Prostate gland (tissue), 2 donors: ENCODE results near the gene FARP1. TPM values are rescaled to one million over a fixed set of nuclear protein-coding genes. Genes with fewer than 3 reads are reported as not detected.

Experiments
- DNase-seq: peaks from one replicate; pipeline ENCODE4 v3.0.0-alpha.2; 2019; ENCODE audit warnings: low spot score
- H3K27ac ChIP-seq, 2 donors: fragments of 200-600 bp; sonication (generic); 2 replicates each; pipeline ENCODE4 v1.5.1; 2017 to 2019
- H3K27me3 ChIP-seq: fragments of 200-600 bp; sonication (generic); replicated peaks from 2 replicates; pipeline ENCODE4 v1.5.1; 2019; ENCODE audit not compliant: insufficient read depth
- H3K36me3 ChIP-seq, 2 donors: fragments of 200-600 bp; sonication (generic); 1 replicate in 1 of 2; 2 replicates in 1 of 2; pipeline versions ENCODE4 v1.5.1 to v1.8.1; 2017 to 2019
- H3K4me1 ChIP-seq: fragments of 200-600 bp; sonication (generic); replicated peaks from 2 replicates; pipeline ENCODE4 v1.5.1; 2019
- H3K4me3 ChIP-seq, 2 donors: fragments of 200-600 bp; sonication (generic); 2 replicates each; pipeline ENCODE4 v1.5.1; 2017 to 2019
- H3K9me3 ChIP-seq: fragments of 200-600 bp; sonication (generic); 2 replicates; pipeline ENCODE4 v1.5.1; 2017
- CTCF ChIP-seq, 4 experiments: fragments of 200-600 bp in 2 of 4; fragments of 450-650 bp in 2 of 4; sonication (generic) in 2 of 4; IDR thresholded peaks; 1 replicate in 3 of 4; 2 replicates in 1 of 4; pipeline ENCODE4 v1.5.1; 2016 to 2019; ENCODE audit warnings: antibody characterized with exemption in 4 of 4, mild to moderate bottlenecking in 2 of 4, moderate library complexity in 2 of 4
- POLR2A ChIP-seq: fragments of 450-650 bp; IDR thresholded peaks from one replicate; pipeline ENCODE4 v1.6.1; 2016; ENCODE audit warnings: antibody characterized with exemption, mild to moderate bottlenecking
- POLR2AphosphoS5 ChIP-seq: sonication (generic); formaldehyde crosslinking; IDR thresholded peaks from one replicate; pipeline ENCODE4 v1.6.1; 2017; ENCODE audit warnings: antibody characterized with exemption
- WGBS: methylation state at CpG from one replicate; pipeline ENCODE4 v1.1.5; 2018; 5-methylcytosine and 5-hydroxymethylcytosine counted together
- intact Hi-C: fragments of 100-400 bp; cut with DNase I; formaldehyde crosslinking; loops from one replicate; pipeline ENCODE4 v1.14.2; 2022
- total RNA-seq, 2 donors: library from RNA; depleted of rRNA; stranded (reverse); fragments of >200 nt; gene quantifications; one replicate each; pipeline ENCODE4 v1.1.0, GENCODE V29; 2016

The FARP1 gene
- total RNA-seq, 2 donors from 2014 or later = 70.6 to 77.5 TPM

DNA sequence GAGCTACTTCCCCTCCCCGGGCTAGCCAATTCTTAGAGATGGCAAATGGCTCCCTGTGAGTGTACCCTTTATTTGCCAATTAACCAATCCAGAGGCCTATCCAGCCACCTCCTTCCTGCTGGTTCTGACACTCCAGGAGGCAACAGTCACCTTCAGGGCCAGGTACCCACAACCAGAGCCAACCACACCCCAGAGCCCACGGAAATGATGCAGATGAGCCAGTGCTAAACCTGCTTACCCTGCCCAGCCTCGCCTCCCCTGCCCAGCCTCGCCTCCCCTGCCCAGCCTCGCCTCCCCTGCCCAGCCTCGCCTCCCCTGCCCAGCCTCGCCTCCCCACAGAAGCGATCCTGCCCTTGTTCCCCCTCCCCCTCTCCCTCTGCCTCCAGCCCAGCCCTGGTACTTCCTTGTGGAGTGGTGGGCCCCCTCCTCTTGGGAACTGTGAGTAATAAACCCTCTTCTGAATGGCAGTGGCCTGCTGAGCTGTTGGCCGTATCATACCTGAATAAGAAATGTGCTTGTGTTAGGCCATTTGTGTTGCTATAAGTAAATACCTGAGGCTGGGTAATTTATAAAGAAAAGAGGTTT, 207.9 kb downstream of the FARP1 start:
- DNase-seq = no peak
- H3K27me3 ChIP-seq = no peaks in the 10 kb centered on the region
- WGBS = 88% methylated on average over 9 of the region's 9 CpGs
- no peak overlapping the region for H3K27ac ChIP-seq
- H3K4me3 ChIP-seq = no peak overlapping the region
- no peaks in the 10 kb centered on the region for H3K9me3 ChIP-seq
- no peaks in the 10 kb centered on the region for H3K4me1 ChIP-seq
- no peak for TF ChIP-seq POLR2AphosphoS5
- no peak for TF ChIP-seq CTCF (IDR thresholded peaks at IDR 0.05)
- TF ChIP-seq POLR2A = no peak
- intact Hi-C loops = no loop called here
- H3K36me3 ChIP-seq = no peaks in the 10 kb centered on the region

DNA sequence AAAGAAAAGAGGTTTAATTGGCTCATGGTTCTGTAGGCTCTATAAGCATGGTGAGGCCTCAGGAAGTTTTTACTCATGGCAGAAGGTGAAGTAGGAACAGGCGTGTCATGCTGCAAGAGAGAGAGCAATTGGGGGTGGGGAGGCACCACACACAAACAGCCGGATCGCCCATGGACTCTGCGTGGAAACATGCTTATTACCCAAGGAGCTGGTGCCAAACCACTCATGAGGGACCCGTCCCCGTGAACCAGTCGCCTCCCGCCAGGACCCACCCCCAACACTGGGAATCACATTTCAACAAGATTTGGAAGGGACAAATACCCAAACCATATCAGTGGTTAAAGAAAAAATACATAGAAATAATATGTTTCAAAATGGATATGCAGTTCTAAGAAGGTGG, 208.7 kb downstream of the FARP1 start:
- TF ChIP-seq POLR2AphosphoS5 (no peak), CTCF (IDR thresholded peaks at IDR 0.05) (no peak), POLR2A (no peak)
- Histone ChIP-seq H3K27ac (no peak overlapping the region), H3K4me3 (no peak overlapping the region), H3K27me3 (no peaks in the 10 kb centered on the region), H3K9me3 (no peaks in the 10 kb centered on the region), H3K36me3 (no peaks in the 10 kb centered on the region), H3K4me1 (no peaks in the 10 kb centered on the region)
- WGBS = 92% methylated on average over 8 of the region's 8 CpGs
- no peak for DNase-seq
- intact Hi-C loops = no loop called here

DNA sequence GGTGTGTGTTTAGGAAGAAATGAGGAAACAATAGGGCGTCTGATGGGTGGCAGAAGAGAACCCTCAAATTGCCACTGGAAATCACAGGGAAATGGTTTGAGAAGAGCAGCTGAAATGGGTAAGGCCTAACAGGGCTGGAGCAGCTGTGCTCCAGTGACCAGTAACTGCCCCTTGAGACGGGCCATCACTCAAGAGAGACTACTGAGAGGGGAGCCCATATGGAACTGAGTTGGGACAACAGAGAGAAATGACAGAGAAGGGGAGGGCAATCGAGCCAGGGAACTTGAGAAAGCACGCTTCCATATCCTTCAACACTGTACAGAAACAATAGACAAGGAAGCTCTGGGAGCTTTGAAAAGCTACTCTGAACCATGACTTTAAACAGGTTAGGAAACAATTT, 209.3 kb downstream of the FARP1 start:
- intact Hi-C loops = no loop called here
- no peak overlapping the region for H3K4me3 ChIP-seq
- DNase-seq = no peak
- no peak for TF ChIP-seq CTCF (IDR thresholded peaks at IDR 0.05)
- no peak for TF ChIP-seq POLR2A
- TF ChIP-seq POLR2AphosphoS5 = no peak
- WGBS = 89% methylated on average over 4 of the region's 4 CpGs
- no peak overlapping the region for H3K27ac ChIP-seq
- no peaks in the 10 kb centered on the region for H3K4me1 ChIP-seq
- H3K9me3 ChIP-seq = no peaks in the 10 kb centered on the region
- H3K36me3 ChIP-seq = no peaks in the 10 kb centered on the region
- no peaks in the 10 kb centered on the region for H3K27me3 ChIP-seq

DNA sequence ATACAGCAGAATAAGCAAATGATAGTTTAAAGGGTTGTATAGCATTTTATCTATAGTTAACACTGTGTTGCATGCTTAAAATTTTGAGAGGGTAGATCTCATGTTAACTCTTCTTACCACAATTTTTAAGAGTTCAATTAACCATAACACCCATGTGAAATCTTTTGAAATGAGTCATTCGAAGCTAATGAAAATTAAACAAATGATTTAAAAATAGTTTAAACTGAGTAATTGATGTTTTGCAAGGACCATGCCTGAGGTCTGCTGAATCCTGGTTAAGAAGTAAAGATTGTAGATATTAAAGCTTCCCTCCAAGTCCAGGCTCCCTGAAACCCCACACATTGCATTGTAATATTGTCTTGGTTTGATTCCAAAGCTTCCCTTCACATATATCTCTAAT, 210.9 kb downstream of the FARP1 start:
- no peaks in the 10 kb centered on the region for H3K27me3 ChIP-seq
- WGBS = 64% methylated on average over 1 of the region's 1 CpG
- H3K27ac ChIP-seq = no peak overlapping the region
- no peak overlapping the region for H3K4me3 ChIP-seq
- intact Hi-C loops = no loop called here
- no peaks in the 10 kb centered on the region for H3K36me3 ChIP-seq
- H3K9me3 ChIP-seq = no peaks in the 10 kb centered on the region
- no peaks in the 10 kb centered on the region for H3K4me1 ChIP-seq
- TF ChIP-seq POLR2A = no peak
- no peak for TF ChIP-seq POLR2AphosphoS5
- no peak for TF ChIP-seq CTCF (IDR thresholded peaks at IDR 0.05)
- no peak for DNase-seq

DNA sequence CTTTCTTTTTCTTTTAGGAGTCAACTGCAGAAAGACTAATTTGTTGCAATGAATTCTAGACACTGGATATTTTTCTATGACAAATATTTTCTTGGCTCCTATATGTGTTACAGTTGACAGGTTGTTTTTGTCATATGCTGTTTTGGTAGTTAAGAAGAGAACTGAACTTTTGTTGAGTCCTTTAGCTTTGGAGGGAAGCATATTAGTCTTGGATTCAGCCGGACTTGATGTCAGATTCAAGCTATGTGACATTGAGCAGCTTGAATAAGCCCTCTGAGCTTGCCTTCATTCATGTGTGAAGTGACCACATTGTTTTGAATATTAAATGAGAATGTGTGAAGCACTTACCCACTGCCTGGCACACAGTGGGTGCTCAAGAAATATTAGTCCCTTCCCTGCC, 216.0 kb downstream of the FARP1 start:
- WGBS = 75% methylated on average over 1 of the region's 1 CpG
- Histone ChIP-seq H3K4me1 (no peaks in the 10 kb centered on the region), H3K27ac (no peak overlapping the region), H3K27me3 (no peaks in the 10 kb centered on the region), H3K9me3 (no peaks in the 10 kb centered on the region), H3K4me3 (no peak overlapping the region), H3K36me3 (no peaks in the 10 kb centered on the region)
- intact Hi-C loops = no loop called here
- no peak for DNase-seq
- no peak for TF ChIP-seq POLR2A
- no peak for TF ChIP-seq POLR2AphosphoS5
- TF ChIP-seq CTCF (IDR thresholded peaks at IDR 0.05) = no peak
